NCI-H345 treated with DMSO at 0.1 percent for 48 hours (cell line): ENCODE results near the gene COG7.
"Not testable (repeated sequence)": the region's sequence is repeated elsewhere in the genome, so short reads cannot be mapped to it uniquely, and the experiment has no call there.

Experiments
- DNase-seq: peaks from one replicate; lab custom pipeline; 2025; ENCODE audit not compliant: unreplicated experiment; lab: John Stamatoyannopoulos, UW

The COG7 gene

DNA sequence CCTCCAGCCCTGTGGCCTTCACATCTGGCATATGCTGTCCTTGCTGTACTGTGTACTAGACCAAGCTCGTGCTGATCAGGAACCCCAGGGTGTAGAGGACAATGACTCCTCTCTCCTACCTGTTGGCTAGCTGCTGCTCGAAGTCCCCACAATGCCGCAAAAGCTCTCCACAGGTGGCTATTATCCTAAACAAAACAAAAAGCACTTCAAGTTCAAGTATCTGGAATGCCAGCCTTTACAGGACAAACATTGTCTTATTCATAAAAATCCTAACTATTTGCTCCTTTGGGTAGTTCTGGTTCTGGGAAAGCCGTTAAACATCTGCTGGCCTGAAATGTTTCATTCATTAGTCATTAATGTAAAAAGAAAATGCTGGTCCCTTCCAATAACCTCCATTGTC, 42.8 kb downstream of the COG7 start:
- peak; percentile 71 for DNase-seq

DNA sequence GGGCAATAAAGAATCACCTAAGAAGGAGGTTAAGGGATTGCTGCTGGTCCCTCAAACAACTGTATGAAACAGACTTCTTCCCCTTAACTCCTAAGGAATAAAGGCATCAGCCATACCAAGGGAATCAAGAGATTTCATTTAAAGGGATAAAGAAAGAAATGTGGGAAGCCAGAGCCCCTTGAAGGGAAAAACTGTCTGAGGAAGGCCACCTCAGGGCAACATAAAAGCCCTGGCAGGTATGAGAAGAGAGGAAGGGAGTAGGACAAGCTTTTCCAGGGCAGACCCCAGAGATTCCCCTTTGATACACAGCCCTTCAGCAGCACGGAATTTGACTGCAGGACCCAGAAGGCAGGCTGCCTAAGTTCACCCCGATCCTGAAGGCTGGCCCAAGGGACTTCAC, 43.5 kb downstream of the COG7 start:
- no peak for DNase-seq

DNA sequence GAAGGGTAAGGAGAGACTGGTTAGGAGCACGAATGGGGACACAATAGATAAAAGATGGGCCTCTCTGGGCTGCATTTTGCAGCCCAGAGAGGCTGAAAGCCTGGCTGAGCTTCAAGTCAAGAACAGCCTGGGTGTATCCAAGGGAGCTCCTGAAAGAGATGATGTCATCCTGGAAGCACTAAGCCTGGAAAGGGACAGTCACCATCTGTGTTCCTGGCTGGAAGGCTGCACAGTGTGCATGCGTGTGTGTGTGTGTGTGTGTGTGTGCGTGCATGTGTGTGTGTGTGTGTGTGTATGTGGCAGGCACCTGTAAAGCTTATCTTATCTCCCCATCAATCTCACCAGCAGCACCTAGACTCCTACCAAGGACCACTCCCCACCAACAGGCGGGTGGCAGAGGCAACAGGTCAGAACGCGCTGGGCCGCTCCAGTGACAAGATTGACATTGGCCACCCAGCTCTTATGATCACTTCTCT, 44.1 kb downstream of the COG7 start:
- DNase-seq: peak; percentile 14

DNA sequence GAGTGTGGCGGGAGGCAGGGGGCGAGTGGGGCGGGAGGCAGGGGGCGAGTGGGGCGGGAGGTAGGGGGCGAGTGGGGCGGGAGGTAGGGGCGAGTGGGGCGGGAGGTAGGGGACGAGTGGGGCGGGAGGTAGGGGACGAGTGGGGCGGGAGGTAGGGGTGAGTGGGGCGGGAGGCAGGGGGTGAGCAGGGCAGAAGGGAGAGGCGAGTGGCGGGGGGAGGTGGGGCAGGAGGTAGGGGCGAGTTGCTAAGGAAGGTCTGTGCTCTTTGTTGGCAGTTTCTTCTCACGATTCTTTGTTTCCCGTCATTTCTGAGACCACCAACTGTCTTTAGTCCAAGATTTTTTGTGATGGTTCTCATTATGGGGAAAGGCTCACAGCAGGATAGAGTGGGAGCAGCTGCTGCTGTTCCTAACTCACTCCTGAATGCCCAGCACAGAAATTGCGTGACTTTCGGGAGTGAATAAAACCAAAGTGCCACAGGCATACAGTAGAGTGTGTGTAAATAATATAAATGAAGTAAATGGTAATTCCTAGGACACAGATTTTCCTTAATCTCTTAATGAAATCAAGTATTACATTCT, 44.7 kb downstream of the COG7 start:
- DNase-seq: no peak

DNA sequence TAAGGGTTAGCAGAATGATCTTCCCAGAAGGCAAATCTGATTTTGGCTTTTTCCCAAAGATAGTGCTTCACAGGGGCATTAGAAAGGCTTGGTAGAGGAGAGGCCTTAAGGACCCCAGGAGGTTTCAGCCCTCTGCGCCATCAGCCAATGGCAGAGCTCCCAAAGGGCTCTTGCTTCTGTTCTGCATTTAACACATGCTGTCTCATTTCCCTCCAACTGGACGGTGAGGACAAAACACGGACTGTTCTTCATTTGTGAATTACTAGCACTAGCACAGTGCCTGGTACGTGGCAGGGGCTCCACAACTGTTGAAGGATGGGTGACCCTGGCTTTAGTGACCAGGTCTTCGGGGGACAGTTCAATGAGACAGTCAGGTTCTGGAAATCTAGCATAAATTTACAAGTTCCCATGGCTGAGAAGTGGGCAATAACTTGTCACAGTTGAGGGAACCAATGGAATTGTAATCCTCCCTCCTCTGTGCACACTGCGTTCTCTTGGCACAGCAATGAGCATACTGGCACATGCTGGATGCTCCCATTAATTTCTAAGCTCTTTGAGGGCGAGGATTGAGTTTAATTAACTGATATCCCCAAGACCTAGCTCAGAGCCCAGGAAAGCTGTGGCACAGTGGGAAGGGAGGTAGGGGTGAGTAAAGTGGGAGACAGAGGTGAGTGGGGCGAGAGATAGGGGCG, 45.4 kb downstream of the COG7 start:
- DNase-seq: no peak

DNA sequence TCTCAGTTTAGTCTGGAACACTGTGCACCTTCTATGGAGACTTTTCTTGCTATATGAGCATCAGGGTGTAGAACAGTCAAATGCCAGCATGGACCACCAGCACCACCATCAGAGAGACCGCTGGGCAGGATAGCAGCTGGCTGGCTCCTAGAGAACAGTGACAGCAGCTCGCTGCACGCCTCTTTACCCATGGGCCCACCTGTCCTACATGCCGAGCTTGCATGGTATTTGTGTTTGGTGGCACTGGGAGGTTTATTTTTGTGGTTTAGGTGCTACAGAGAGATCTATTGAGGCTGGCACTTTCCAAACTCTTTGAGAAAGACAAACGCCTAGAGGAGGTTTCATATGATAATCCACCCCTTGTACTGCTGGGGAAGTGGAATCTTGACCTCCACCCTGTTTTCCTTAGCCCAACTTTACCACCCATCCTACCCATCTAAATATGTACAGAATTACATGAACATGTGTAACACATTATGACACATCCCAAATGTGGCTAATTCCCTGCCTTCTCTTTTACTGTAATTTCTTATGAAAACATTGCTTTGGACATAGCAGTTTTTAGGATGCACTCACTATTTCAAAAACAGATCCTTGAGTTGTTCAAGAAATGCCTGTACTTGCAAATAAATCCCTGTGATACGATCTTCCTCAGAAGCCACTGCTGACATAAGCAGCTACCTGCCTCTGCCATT, 46.3 kb downstream of the COG7 start:
- no peak for DNase-seq

DNA sequence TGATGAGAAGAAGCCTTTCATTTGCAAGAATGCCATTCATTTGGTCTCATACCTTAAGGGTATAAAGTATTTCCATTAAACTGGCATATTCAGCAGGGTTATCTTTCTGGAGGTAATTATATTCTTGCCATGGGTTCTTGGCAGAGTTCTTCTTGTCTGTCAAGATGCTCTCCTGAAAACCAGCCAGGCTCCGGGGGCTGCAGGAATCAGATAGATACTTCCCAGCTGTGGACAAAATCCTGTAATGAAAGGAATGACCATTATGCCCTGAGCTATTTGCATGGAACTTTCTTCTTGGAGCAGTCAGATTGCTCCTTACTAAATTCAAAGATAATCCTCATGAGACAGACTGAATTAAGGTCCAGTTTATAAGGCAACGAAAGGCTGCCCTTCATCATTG, 47.0 kb downstream of the COG7 start:
- no peak for DNase-seq

DNA sequence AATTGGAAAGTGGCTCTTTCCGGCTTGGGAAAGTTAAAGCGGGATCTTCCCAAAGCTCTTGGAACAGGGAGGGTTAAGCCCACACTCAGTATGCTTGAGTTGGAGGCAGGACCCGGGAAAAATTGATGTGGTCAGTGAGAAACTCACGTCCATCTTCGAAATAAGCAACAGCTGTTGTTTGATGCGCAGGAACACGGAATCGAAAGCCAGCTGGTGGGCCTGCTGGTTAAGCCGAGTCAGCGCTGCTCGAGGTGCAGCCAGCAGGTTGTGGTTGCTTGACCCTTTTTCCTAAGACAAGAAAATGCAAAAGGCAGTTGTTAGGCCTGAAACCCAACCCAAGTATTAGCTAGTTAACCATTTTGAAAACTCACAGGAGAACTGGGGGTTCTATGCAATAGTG, 49.4 kb downstream of the COG7 start:
- no peak for DNase-seq

DNA sequence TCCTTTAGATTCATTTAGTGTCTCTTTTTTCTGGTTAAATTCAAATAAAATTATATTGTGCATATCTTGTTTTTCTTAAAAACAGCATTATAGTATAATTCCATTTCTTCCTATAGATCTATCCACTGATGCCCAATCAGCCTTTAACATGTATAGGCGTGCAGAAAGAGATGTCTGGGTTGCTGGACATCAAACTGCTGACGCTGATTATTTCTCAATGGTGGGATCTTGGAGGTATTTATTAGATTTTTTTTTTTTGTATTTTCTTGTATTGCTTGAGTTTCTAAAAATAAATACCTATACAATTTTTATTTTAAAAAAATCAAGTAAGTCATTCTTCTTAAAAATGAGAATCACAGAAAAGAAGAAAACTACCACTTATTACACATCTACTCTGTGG, 50.9 kb downstream of the COG7 start:
- DNase-seq: no peak

DNA sequence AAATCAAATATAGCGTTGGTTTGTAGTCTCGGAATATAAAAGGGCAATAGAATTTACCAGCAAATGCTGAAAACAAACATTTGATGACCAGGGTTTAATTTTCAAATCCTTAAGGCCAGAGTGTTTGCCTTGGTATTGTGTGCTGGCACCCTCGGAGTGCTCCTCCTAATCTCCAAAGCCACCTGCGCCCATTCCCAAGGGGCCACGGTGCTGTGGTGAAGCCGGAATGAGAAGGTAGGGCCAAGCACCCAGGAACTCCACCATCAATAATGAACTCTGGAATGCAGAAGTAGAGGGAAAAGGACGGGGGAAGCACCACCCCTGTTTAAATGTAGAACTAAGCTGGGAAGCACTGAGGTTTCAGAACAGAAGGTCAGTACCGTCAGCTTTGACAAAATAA, 51.9 kb downstream of the COG7 start:
- DNase-seq: no peak

DNA sequence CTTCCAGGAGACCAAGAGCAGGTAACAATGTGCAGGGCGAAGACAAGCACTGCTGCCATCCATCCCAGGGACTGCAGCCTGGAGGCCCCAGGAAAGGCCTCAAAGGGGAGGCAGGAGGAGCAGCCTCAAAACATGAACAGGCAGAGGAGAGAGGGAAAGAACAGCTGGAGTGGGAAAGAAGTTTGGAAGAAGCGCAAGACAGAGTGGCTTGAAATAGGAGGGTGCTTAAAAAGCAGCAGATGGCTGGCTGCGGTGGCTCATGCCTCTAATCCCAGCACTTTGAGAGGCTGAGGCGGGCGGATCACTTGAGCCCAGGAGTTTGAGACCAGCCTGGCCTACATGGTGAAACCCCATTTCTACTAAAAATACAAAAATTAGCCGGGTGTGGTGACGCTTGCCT, 52.5 kb downstream of the COG7 start:
- DNase-seq: not testable (repeated sequence)

DNA sequence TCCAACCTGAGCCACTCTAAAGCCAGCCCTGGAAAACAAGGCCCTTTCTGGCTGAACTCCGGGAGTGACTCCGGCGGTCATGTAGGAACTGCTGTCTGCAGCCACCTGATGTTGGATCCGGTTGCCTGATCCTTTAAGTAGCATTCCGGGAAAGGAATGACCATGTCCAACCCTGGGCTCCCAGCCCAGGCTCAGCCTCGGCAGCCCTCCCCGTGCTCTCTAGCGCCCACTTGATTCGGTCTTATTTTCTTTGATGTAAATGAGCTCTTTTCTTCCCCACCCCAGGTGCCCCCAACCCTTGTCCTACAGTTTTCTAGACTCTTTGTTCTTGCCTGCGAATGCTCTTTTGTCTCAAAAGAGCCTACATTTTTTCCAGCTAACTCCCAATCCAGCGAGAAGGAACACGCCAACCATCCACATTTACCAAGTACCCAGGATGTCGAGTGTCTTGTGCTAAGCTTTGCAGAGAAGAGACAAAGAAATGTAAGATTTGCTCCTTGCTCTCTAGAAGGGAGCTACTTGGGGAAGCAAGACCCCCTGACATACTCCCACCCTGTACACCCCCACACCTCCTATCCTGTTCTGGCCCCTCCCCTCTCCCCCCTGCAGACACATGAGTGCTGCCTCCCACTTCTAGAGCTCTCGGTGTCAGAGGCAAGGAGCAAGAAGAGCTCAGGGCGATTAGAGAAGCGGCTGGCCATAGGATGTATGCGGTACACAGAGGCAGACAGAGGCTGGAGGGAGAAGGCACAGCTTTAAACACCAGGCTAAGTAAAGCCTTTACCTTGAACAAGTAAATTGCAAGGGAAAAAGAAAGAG, 53.8 kb downstream of the COG7 start:
- no peak for DNase-seq

DNA sequence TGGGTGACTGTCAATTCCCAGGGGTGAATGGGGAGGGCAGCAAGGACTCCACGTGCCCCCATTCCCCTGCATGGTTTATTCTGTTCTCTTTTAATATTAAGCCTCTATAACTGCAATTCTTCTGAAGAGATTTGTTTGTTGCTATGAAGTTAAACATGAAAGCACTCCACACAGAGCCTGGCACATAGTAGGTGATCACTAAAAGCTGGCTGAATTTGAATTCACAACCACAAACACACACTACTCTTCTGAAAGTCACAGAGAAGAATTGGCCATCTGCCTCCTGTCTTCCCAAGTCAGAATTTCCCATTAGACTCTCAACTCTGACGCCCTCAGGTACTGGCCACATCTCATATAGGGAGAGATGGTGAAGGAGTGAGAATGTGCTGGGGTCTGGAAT, 55.5 kb downstream of the COG7 start:
- no peak for DNase-seq

DNA sequence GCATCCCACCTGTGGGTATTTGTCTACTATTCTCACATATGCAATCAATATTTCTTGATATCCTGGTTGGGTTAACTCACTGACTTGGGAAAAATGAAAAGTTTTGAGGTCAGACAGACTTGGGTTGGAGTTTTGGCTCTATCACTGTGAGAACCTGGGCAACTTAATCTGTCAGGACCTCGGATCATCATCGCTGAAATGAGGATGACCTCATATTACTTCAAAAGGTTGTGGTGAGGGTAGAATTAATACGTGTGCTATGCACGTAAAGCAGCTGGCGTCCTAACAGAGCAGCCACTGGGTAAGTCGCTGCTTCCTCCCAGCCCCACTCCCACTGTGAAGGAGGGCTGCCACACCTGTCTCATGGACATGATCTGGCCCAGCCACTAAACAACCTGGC, 57.3 kb downstream of the COG7 start:
- no peak for DNase-seq

DNA sequence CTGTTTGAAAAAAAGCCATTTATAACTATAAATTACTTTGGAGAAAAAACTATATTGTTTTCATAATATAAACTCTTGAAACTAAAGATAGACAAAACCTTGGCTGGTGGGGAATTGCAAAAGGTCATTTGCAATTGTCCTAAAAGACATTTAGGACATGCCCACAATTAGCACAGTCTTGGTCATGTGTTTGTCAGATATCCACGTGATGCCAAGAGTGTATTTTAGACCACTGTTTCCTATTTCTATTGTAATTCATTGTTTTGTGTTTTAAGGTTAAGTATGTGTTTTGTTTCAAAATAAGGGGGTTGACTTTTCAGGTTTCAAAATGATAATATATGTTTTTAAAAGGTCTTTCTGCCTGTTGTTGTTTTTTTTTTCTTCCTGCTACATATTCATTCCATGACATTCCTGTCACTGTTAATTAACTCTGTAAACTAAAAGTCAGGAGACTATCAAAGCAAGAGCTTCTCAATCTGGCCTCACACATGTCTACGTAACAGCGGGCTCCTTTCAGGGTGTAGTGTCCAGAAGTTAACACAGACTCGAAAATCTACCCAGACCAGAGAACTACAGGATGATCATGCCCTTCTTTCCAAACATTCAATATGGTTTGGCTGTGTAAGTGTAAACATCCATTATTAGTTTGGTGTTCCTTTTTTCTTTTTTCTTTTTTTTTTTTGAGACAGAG, 58.7 kb downstream of the COG7 start:
- DNase-seq: no peak

DNA sequence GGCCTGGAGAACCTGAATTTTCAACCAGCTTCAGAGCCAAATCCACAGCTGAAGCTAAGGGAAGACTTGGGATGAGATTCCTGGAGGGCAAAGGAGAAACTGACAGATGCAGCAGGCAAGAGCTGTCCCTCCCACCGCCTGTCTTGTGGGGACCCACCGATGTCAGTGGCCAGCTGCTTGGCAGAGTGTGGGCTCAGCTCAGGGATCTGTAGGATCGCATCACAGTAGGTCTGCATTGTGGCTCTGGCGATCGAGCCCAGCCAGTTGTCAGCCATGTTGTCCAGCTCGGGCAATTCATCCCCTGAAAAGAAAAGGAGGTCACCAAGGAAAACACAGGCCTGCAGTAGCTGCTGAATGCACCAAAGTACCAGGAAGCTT, 60.8 kb downstream of the COG7 start:
- DNase-seq: no peak

DNA sequence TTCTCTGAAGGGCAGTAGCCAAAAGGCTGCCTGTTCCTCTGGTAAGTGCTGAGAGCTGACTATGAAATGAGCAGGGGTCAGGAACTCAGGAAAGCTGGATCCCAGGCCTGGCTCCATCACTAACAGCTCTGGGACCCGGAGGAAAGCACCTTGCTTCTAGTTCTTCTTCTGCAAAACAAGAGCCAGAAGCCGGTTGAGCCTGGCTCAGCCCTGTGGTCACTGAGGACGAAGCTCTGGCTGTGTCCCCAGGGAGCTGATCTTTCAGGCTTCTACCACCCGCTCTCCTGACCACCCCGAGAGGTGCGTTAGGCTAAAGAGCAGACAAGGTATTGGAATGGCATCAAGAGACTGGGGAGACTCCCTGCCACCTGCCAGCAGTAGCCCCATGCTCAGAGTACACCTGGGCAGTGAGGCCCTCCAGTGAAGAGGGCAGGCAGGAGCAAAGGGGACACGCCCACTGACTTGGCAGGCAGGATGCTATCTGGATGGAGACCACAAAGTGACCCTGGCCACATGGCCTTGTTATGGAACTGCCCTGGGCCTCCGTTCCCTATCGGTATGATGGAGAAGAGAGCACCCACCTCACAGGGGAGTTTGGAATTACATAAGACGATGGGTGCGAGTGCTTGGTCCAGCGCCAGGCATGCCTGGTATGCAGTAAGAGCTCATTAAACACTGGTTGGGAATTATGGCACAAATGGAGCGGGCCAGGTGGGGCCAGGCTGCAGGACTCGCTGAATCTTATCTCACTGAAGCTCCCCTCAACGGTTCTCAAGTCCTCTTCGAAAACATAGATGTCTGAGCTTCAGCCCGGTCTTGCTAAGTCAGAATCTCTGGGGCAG, 61.4 kb downstream of the COG7 start:
- no peak for DNase-seq

DNA sequence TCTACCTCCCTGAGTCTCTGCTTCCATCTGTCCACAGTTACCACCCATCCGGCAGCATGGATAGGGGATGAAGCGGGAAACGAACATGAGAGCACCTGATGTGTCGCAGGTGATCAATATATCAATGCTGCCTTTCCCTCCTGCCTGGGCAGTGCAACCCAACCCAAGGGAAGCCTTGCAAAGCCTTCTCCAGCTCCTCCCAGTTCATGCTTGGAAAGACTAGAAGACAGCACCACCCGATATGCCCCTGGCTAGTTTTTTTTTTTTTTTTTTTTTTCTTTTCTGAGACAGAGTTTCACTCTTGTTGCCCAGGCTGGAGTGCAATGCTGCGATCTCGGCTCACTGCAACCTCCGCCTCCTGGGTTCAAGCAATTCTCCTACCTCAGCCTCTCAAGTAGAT, 63.1 kb downstream of the COG7 start:
- DNase-seq: not testable (repeated sequence)

DNA sequence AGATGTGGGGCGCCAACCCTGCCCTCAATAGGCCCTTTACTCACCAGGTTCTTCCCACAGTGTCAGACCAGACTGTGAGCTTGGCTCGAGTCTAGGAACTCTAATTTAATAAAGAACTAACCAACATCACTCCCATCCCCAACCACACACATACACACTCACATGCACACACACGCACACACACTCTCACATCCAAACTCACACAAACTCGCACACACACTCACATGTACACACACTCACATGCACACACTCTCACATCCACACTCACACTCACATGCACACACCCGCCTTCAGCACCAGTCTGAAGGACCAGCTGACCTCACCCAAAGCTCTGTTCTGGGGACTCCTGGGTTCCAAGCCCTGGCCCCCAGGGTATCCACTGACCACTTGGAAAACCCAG, 63.8 kb downstream of the COG7 start:
- no peak for DNase-seq

DNA sequence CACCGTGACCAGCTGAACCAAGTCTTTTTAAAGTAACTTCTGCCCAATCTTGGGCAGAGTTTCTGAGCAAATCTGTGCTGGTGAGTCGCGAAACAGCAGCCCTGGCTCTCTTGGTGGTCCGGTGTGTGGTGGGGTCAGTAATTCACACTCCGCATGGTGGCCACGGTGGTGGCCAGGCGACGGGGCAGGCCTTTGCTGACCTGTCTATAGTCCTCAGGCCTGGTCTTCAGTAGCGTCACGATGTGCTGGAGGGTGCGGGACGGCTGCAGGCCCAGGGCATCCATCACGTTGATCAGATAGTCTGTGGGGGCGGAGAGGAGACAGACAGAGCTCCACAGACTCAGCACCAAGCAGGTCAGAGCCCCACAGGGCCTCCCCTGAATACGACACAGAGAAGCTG, 64.2 kb downstream of the COG7 start:
- no peak for DNase-seq
